ENCODE results near the gene TBC1D23.

Gene TBC1D23

GRCh38 chr3:100331660-100332059 lies 70.9 kb downstream of the TBC1D23 start:
- Histone ChIP-seq H3K23ac (ENCODE audit: low read depth, low read length, poor library complexity) (no peak overlapping the region), H3K9ac (ENCODE audit: low read depth, low read length, poor library complexity) (no peak overlapping the region), H3K27ac (replicated peaks; ENCODE audit: low read length) (no peak overlapping the region), H3K79me1 (ENCODE audit: low read depth, low read length) (no peaks in the 10 kb centered on the region), H4K91ac (ENCODE audit: low read depth, low read length, poor library complexity) (no peak overlapping the region), H3K4me1 (ENCODE audit: control insufficient read depth in 2 of 2, insufficient read depth in 1 of 2, low read depth in 1 of 2, low read length in 2 of 2) (peaks cover 0 to 3% of the 10 kb centered on the region in 2 donors), H4K8ac (ENCODE audit: low read depth, low read length) (no peak overlapping the region), H3K9me3 (replicated peaks in 1 of 2; ENCODE audit: control insufficient read depth in 2 of 2, insufficient read depth in 1 of 2, low read depth in 1 of 2, low read length in 2 of 2) (no peaks in the 10 kb centered on the region), H3K18ac (ENCODE audit: low read length) (no peak overlapping the region), H3K27me3 (ENCODE audit: control insufficient read depth in 3 of 3, insufficient read depth in 3 of 3, low read depth in 1 of 3, low read length in 3 of 3) (no peaks in the 10 kb centered on the region), H2BK15ac (ENCODE audit: low read length) (no peak overlapping the region), H2AFZ (ENCODE audit: low read length) (no peak overlapping the region), H2BK120ac (ENCODE audit: low read depth, low read length) (no peak overlapping the region), H2BK5ac (ENCODE audit: low read length) (no peak overlapping the region), H2BK12ac (ENCODE audit: low read length) (no peak overlapping the region), H3K4me2 (ENCODE audit: insufficient read depth, low read length, poor library complexity, severe bottlenecking) (no peak overlapping the region), H3K4me3 (ENCODE audit: low read length in 2 of 2) (no peak overlapping the region), H3K14ac (ENCODE audit: low read length) (no peak overlapping the region), H3K4ac (ENCODE audit: low read length) (no peak overlapping the region), H2AK5ac (ENCODE audit: low read depth, low read length) (no peak overlapping the region), H3K36me3 (replicated peaks in 1 of 2; ENCODE audit: control insufficient read depth in 2 of 2, insufficient read depth in 2 of 2, low read length in 2 of 2) (no peaks in the 10 kb centered on the region)
- DNase-seq (ENCODE audit: low spot score): no peak
- no CpG with 5 or more reads among the region's 4 CpGs for WGBS, 2 donors (ENCODE audit: extremely low coverage in 2 of 2, insufficient read length in 2 of 2, insufficient replicate concordance in 1 of 2)

- H3K14ac ChIP-seq (ENCODE audit: low read length): no peak overlapping the region
- no peak overlapping the region for H2BK12ac ChIP-seq (ENCODE audit: low read length)
- peaks cover 0 to 3% of the 10 kb centered on the region in 2 donors for H3K4me1 ChIP-seq (ENCODE audit: control insufficient read depth in 2 of 2, insufficient read depth in 1 of 2, low read depth in 1 of 2, low read length in 2 of 2)
- no peak overlapping the region for H3K27ac ChIP-seq (replicated peaks; ENCODE audit: low read length)
- H2BK15ac ChIP-seq (ENCODE audit: low read length): no peak overlapping the region
- no peak overlapping the region for H3K4ac ChIP-seq (ENCODE audit: low read length)
- H3K9me3 ChIP-seq (replicated peaks in 1 of 2; ENCODE audit: control insufficient read depth in 2 of 2, insufficient read depth in 1 of 2, low read depth in 1 of 2, low read length in 2 of 2): no peaks in the 10 kb centered on the region
- H3K79me1 ChIP-seq (ENCODE audit: low read depth, low read length): no peaks in the 10 kb centered on the region
- H2BK5ac ChIP-seq (ENCODE audit: low read length): no peak overlapping the region
- H4K91ac ChIP-seq (ENCODE audit: low read depth, low read length, poor library complexity): no peak overlapping the region
- no peak overlapping the region for H3K4me2 ChIP-seq (ENCODE audit: insufficient read depth, low read length, poor library complexity, severe bottlenecking)
- no peak for DNase-seq (ENCODE audit: low spot score)
- no peak overlapping the region for H3K9ac ChIP-seq (ENCODE audit: low read depth, low read length, poor library complexity)
- no peak overlapping the region for H2BK120ac ChIP-seq (ENCODE audit: low read depth, low read length)
- H3K18ac ChIP-seq (ENCODE audit: low read length): no peak overlapping the region
- H3K4me3 ChIP-seq (ENCODE audit: low read length in 2 of 2): no peak overlapping the region
- no peak overlapping the region for H3K23ac ChIP-seq (ENCODE audit: low read depth, low read length, poor library complexity)
- no peak overlapping the region for H2AFZ ChIP-seq (ENCODE audit: low read length)
- H4K8ac ChIP-seq (ENCODE audit: low read depth, low read length): no peak overlapping the region
- H2AK5ac ChIP-seq (ENCODE audit: low read depth, low read length): no peak overlapping the region
- H3K36me3 ChIP-seq (replicated peaks in 1 of 2; ENCODE audit: control insufficient read depth in 2 of 2, insufficient read depth in 2 of 2, low read length in 2 of 2): no peaks in the 10 kb centered on the region
- no peaks in the 10 kb centered on the region for H3K27me3 ChIP-seq (ENCODE audit: control insufficient read depth in 3 of 3, insufficient read depth in 3 of 3, low read depth in 1 of 3, low read length in 3 of 3)
Observed at GRCh38 chr3:100333051-100333450, 72.3 kb downstream of the TBC1D23 start.

- no CpG with 5 or more reads among the region's 14 CpGs for WGBS, 2 donors (ENCODE audit: extremely low coverage in 2 of 2, insufficient read length in 2 of 2, insufficient replicate concordance in 1 of 2)
- Histone ChIP-seq H3K27ac (replicated peaks; ENCODE audit: low read length) (no peak overlapping the region), H3K36me3 (replicated peaks in 1 of 2; ENCODE audit: control insufficient read depth in 2 of 2, insufficient read depth in 2 of 2, low read length in 2 of 2) (peaks cover 0 to under 1% of the 10 kb centered on the region in 2 donors), H3K4ac (ENCODE audit: low read length) (no peak overlapping the region), H2BK12ac (ENCODE audit: low read length) (no peak overlapping the region), H2BK15ac (ENCODE audit: low read length) (no peak overlapping the region), H2AFZ (ENCODE audit: low read length) (peak overlapping the region; percentile 94), H3K9ac (ENCODE audit: low read depth, low read length, poor library complexity) (peak overlapping the region; percentile 33), H4K91ac (ENCODE audit: low read depth, low read length, poor library complexity) (no peak overlapping the region), H2AK5ac (ENCODE audit: low read depth, low read length) (no peak overlapping the region), H2BK5ac (ENCODE audit: low read length) (no peak overlapping the region), H3K79me1 (ENCODE audit: low read depth, low read length) (no peaks in the 10 kb centered on the region), H3K4me3 (ENCODE audit: low read length in 2 of 2) (peak overlapping the region; percentile 69 to 73), H3K4me1 (ENCODE audit: control insufficient read depth in 2 of 2, insufficient read depth in 1 of 2, low read depth in 1 of 2, low read length in 2 of 2) (peaks cover 0 to 3% of the 10 kb centered on the region in 2 donors), H3K18ac (ENCODE audit: low read length) (peak overlapping the region; percentile 53), H2BK120ac (ENCODE audit: low read depth, low read length) (no peak overlapping the region), H3K27me3 (ENCODE audit: control insufficient read depth in 3 of 3, insufficient read depth in 3 of 3, low read depth in 1 of 3, low read length in 3 of 3) (no peaks in the 10 kb centered on the region), H3K9me3 (replicated peaks in 1 of 2; ENCODE audit: control insufficient read depth in 2 of 2, insufficient read depth in 1 of 2, low read depth in 1 of 2, low read length in 2 of 2) (no peaks in the 10 kb centered on the region), H3K23ac (ENCODE audit: low read depth, low read length, poor library complexity) (no peak overlapping the region), H3K14ac (ENCODE audit: low read length) (no peak overlapping the region), H3K4me2 (ENCODE audit: insufficient read depth, low read length, poor library complexity, severe bottlenecking) (peak overlapping the region; percentile 66), H4K8ac (ENCODE audit: low read depth, low read length) (peak overlapping the region; percentile 33)
- no peak for DNase-seq (ENCODE audit: low spot score)
Observed at GRCh38 chr3:100333970-100334487, 73.2 kb downstream of the TBC1D23 start.

- Histone ChIP-seq H2AK5ac (ENCODE audit: low read depth, low read length) (no peak within 1 kb of the TSS), H2AFZ (ENCODE audit: low read length) (peak within 1 kb of the TSS; percentile 94)
- WGBS, 2 donors (ENCODE audit: extremely low coverage in 2 of 2, insufficient read length in 2 of 2, insufficient replicate concordance in 1 of 2): no CpG with 5 or more reads among the region's 77 CpGs
Observed at GRCh38 chr3:100334488-100335351, 73.9 kb downstream of the TBC1D23 start, which contains the start of gene NIT2. TSS of gene NIT2 (plus strand) at chr3:100334757. CDS start at chr3:100334792, 35 bp downstream.

More at GRCh38 chr3:100334488-100335351, 73.9 kb downstream of the TBC1D23 start, which contains the start of gene NIT2:
- H3K4me3 ChIP-seq (ENCODE audit: low read length in 2 of 2): peak within 1 kb of the TSS; percentile 69 to 85
- peak within 1 kb of the TSS; percentile 66 for H3K4me2 ChIP-seq (ENCODE audit: insufficient read depth, low read length, poor library complexity, severe bottlenecking)
- no peak within 1 kb of the TSS for H3K27ac ChIP-seq (replicated peaks; ENCODE audit: low read length)
- H3K27me3 ChIP-seq (ENCODE audit: control insufficient read depth in 3 of 3, insufficient read depth in 3 of 3, low read depth in 1 of 3, low read length in 3 of 3): no peaks in the 10 kb centered on the region
- H2BK15ac ChIP-seq (ENCODE audit: low read length): no peak within 1 kb of the TSS
- no peak within 1 kb of the TSS for H3K4ac ChIP-seq (ENCODE audit: low read length)
- H4K8ac ChIP-seq (ENCODE audit: low read depth, low read length): peak within 1 kb of the TSS; percentile 33
- peak; percentile 82 for DNase-seq (ENCODE audit: low spot score)
- no peak within 1 kb of the TSS for H3K14ac ChIP-seq (ENCODE audit: low read length)
- H2BK5ac ChIP-seq (ENCODE audit: low read length): no peak within 1 kb of the TSS
- H2BK12ac ChIP-seq (ENCODE audit: low read length): no peak within 1 kb of the TSS
- H3K23ac ChIP-seq (ENCODE audit: low read depth, low read length, poor library complexity): no peak within 1 kb of the TSS
- H2BK120ac ChIP-seq (ENCODE audit: low read depth, low read length): no peak within 1 kb of the TSS
- H3K4me1 ChIP-seq (ENCODE audit: control insufficient read depth in 2 of 2, insufficient read depth in 1 of 2, low read depth in 1 of 2, low read length in 2 of 2): peaks cover 0 to 3% of the 10 kb centered on the region in 2 donors
- H3K9ac ChIP-seq (ENCODE audit: low read depth, low read length, poor library complexity): peak within 1 kb of the TSS; percentile 79
- H3K9me3 ChIP-seq (replicated peaks in 1 of 2; ENCODE audit: control insufficient read depth in 2 of 2, insufficient read depth in 1 of 2, low read depth in 1 of 2, low read length in 2 of 2): no peaks in the 10 kb centered on the region
- peaks cover 0 to 8% of the 10 kb centered on the region in 2 donors for H3K36me3 ChIP-seq (replicated peaks in 1 of 2; ENCODE audit: control insufficient read depth in 2 of 2, insufficient read depth in 2 of 2, low read length in 2 of 2)
- peak within 1 kb of the TSS; percentile 92 for H3K18ac ChIP-seq (ENCODE audit: low read length)
- H3K79me1 ChIP-seq (ENCODE audit: low read depth, low read length): no peaks in the 10 kb centered on the region
- H4K91ac ChIP-seq (ENCODE audit: low read depth, low read length, poor library complexity): no peak within 1 kb of the TSS
